Gastrocnemius medialis (tissue), 4 donors: ENCODE data around the gene SRP68.

Experiments
- CTCF ChIP-seq, 5 experiments: fragments of 450-650 bp in 3 of 5; fragments of 200-600 bp in 2 of 5; sonication (generic) in 2 of 5; IDR thresholded peaks in 4 of 5; conservative IDR thresholded peaks in 1 of 5; 1 replicate in 4 of 5; 2 replicates in 1 of 5; pipeline ENCODE4 v1.5.1; 2016 to 2019; ENCODE audit warnings: antibody characterized with exemption in 5 of 5, mild to moderate bottlenecking in 3 of 5, moderate library complexity in 3 of 5
- POLR2A ChIP-seq, 2 donors: fragments of 450-650 bp; IDR thresholded peaks; one replicate each; pipeline ENCODE4 v1.6.1; 2017; ENCODE audit warnings: antibody characterized with exemption in 2 of 2, mild to moderate bottlenecking in 2 of 2, moderate library complexity in 2 of 2

GRCh38 chr17:76104896-76105231 lies 32.5 kb upstream of the SRP68 start:
- TF ChIP-seq POLR2A (IDR thresholded peaks at IDR 0.05) (no peak), CTCF (IDR thresholded peaks at IDR 0.05 in 4 of 5, conservative IDR thresholded peaks at IDR 0.05 in 1 of 5) (no peak)
